WERI-Rb-1 (cell line): ENCODE data around the gene SARS1.

Experiments
- DNase-seq: peaks from one replicate; pipeline ENCODE4 v3.0.0-alpha.2; 2020
- H3K27ac ChIP-seq: fragments of 250-450 bp; sonication (Bioruptor Pico); 2 replicates; pipeline ENCODE4 v1.5.1; 2020; ENCODE audit warnings: mild to moderate bottlenecking, moderate library complexity
- H3K27me3 ChIP-seq: fragments of 250-450 bp; sonication (Bioruptor Pico); 2 replicates; pipeline ENCODE4 v1.5.1; 2021; ENCODE audit warnings: mild to moderate bottlenecking, low read depth, moderate library complexity; ENCODE audit not compliant: insufficient read depth, severe bottlenecking
- H3K36me3 ChIP-seq: fragments of 250-450 bp; sonication (Bioruptor Pico); 2 replicates; pipeline ENCODE4 v1.5.1; 2020; ENCODE audit warnings: mild to moderate bottlenecking, moderate library complexity
- H3K4me3 ChIP-seq: 2 replicates; pipeline ENCODE4 v1.5.1; 2011; ENCODE audit warnings: low read depth, mild to moderate bottlenecking, control low read depth, low read length
- H3K9me3 ChIP-seq: fragments of 250-450 bp; sonication (Bioruptor Pico); 2 replicates; pipeline ENCODE4 v1.5.1; 2021; ENCODE audit warnings: mild to moderate bottlenecking, moderate library complexity; ENCODE audit not compliant: severe bottlenecking
- CTCF ChIP-seq: IDR thresholded peaks from 2 replicates; pipeline ENCODE4 v1.5.1; 2011; ENCODE audit warnings: low read depth, mild to moderate bottlenecking, control low read depth, inconsistent platforms, low read length

Gene SARS1

GRCh38 chr1:109198043-109198695 is 15.5 kb upstream of the SARS1 start:
- H3K27ac ChIP-seq = no peak overlapping the region
- TF ChIP-seq CTCF = no peak
- H3K27me3 ChIP-seq = no peaks in the 10 kb centered on the region
- no peak overlapping the region for H3K4me3 ChIP-seq
- no peaks in the 10 kb centered on the region for H3K9me3 ChIP-seq
- no peak for DNase-seq
- no peaks in the 10 kb centered on the region for H3K36me3 ChIP-seq

GRCh38 chr1:109198745-109199144 is 15.0 kb upstream of the SARS1 start:
- DNase-seq = no peak
- 0 out of 2 replicates have a peak overlapping the region, but pooled peaks have one; percentile 9 for H3K27ac ChIP-seq
- no peak overlapping the region for H3K4me3 ChIP-seq
- no peaks in the 10 kb centered on the region for H3K36me3 ChIP-seq
- H3K27me3 ChIP-seq = no peaks in the 10 kb centered on the region
- no peaks in the 10 kb centered on the region for H3K9me3 ChIP-seq
- TF ChIP-seq CTCF = no peak

GRCh38 chr1:109199710-109200109 is 14.0 kb upstream of the SARS1 start:
- H3K27ac ChIP-seq = no peak overlapping the region

GRCh38 chr1:109201123-109201703 is 12.5 kb upstream of the SARS1 start:
- Histone ChIP-seq H3K27ac (no peak overlapping the region), H3K4me3 (no peak overlapping the region), H3K36me3 (no peaks in the 10 kb centered on the region; the same call in 1 of the 2 replicates), H3K27me3 (no peaks in the 10 kb centered on the region), H3K9me3 (no peaks in the 10 kb centered on the region)
- DNase-seq = peak; percentile 76
- peak; percentile 78 for TF ChIP-seq CTCF

More at GRCh38 chr1:109199710-109200109, 14.0 kb upstream of the SARS1 start:
- Histone ChIP-seq H3K9me3 (no peaks in the 10 kb centered on the region), H3K36me3 (no peaks in the 10 kb centered on the region), H3K27me3 (no peaks in the 10 kb centered on the region), H3K4me3 (no peak overlapping the region)
- DNase-seq = no peak
- no peak for TF ChIP-seq CTCF

- DNase-seq = no peak
- TF ChIP-seq CTCF = no peak
- H3K27ac ChIP-seq = no peak overlapping the region
- no peak overlapping the region for H3K4me3 ChIP-seq
- H3K9me3 ChIP-seq = no peaks in the 10 kb centered on the region
- H3K36me3 ChIP-seq = peaks cover 7% of the 10 kb centered on the region
- no peaks in the 10 kb centered on the region for H3K27me3 ChIP-seq
Measured at GRCh38 chr1:109204484-109204883, 9.2 kb upstream of the SARS1 start.
